Fibroblast of pulmonary artery (primary cell): ENCODE data around the gene ARHGAP40.

ENCODE experiments used
- DNase-seq: peaks from one replicate; pipeline ENCODE4 v3.0.0-alpha.2; 2010; ENCODE audit warnings: low read depth
- H3K4me3 ChIP-seq: replicated peaks from 2 replicates; pipeline ENCODE4 v1.5.1; 2011; ENCODE audit warnings: low read depth, mild to moderate bottlenecking, control low read depth, low read length, moderate library complexity
- TF ChIP-seq, protein P1 (sequence below): IDR thresholded peaks from 2 replicates; pipeline ENCODE4 v1.5.1; 2011; ENCODE audit warnings: mild to moderate bottlenecking, control low read depth, low read length, inconsistent platforms; ENCODE audit errors: missing control alignments

ARHGAP40 gene

DNA sequence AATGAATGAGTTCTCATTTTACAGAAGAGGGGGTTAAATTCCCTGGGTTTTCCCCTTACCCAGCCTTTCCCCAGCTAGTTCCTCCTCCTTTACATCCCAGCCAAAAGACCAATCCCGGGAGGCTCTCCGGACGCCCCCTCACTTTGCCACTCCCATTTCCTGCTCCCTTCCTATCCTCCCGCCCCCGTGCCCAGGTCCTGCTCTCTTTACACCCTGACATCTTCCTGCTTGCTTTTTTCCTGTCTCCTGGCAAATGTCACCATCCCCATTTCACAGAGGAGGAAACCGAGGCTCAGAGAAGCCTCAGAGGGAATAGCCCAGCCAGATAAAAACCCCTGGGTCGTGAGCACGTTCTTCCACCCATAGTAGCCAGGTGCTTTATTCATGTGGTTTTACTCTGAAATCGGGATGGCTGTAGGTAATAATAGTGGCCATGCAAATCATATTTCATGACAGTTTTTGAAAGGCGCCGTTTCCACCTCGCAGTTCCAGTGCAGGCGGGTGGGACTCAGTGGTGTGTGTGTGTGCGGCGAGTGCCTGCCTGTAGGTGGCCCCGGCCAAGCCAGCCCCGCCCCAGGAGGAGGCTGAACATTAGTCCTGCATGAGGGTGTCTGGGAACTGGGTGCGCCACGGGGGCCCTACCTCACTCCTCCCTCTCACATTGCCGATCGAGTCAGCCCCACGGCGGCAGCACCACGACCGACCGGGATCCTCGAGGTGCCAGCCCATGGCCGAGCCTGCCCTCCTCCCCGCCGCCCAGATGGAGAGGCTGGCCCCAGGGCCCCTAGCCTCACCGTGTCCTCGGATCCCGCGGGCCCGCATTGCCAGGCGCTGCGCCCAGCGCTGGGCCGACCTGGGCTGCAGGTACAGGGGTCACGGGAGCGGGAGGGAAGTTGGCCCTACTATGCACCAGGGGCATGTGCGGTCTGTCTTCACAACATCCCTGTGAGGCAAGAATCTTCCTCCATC lies at the start of gene ARHGAP40:
Gene ARHGAP40, plus strand, starts transcription at position 594 of the 969 bp plus-strand sequence.
- H3K4me3 ChIP-seq, result no peak within 1 kb of the TSS
- TF ChIP-seq, protein P1, sequence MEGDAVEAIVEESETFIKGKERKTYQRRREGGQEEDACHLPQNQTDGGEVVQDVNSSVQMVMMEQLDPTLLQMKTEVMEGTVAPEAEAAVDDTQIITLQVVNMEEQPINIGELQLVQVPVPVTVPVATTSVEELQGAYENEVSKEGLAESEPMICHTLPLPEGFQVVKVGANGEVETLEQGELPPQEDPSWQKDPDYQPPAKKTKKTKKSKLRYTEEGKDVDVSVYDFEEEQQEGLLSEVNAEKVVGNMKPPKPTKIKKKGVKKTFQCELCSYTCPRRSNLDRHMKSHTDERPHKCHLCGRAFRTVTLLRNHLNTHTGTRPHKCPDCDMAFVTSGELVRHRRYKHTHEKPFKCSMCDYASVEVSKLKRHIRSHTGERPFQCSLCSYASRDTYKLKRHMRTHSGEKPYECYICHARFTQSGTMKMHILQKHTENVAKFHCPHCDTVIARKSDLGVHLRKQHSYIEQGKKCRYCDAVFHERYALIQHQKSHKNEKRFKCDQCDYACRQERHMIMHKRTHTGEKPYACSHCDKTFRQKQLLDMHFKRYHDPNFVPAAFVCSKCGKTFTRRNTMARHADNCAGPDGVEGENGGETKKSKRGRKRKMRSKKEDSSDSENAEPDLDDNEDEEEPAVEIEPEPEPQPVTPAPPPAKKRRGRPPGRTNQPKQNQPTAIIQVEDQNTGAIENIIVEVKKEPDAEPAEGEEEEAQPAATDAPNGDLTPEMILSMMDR, result peak; percentile 14
- no peak for DNase-seq

DNA sequence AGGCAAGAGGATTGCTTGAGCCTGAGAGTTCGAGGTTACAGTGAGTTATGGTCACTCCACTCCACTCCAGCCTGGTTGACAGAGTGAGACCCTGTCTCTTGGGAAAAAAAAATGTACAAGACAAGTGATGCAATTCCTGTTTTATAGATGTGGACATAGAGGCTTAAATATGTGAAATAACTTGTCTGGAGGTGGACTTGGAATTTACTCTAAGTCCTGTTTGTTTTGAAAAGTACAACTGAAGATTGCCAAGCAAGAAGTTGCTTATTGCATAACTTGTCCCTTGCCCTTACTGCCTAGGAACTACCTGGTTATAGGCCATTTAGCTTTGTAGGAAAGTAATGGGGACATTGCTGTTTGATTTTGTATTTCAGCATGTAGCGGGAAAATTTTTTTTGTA lies 46.6 kb upstream of the ARHGAP40 start:
- DNase-seq, result peak; percentile 24
- TF ChIP-seq, protein P1, result no peak

DNA sequence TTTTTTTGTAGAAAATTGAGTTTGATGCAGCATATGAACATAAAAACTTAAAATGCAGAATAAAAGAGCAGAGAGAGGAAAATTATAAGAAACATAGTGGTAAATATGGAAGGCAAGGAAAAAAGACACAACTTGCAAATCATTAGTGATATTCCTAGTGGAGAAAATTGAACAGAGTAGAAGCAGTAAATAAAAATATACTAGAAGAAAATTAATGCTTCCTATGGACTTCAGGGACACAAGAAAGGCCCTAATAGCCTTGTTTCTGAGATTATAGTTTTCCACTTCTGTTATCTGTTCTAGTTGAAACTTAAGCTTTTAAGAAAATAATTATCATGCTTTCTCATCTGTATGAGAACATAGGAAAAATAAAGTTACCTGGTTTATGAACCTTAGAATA lies 46.2 kb upstream of the ARHGAP40 start:
- no peak for DNase-seq
- TF ChIP-seq, protein P1, result no peak
- H3K4me3 ChIP-seq, result no peak overlapping the region

More for the DNA sequence above, 46.6 kb upstream of the ARHGAP40 start:
- no peak overlapping the region for H3K4me3 ChIP-seq

DNA sequence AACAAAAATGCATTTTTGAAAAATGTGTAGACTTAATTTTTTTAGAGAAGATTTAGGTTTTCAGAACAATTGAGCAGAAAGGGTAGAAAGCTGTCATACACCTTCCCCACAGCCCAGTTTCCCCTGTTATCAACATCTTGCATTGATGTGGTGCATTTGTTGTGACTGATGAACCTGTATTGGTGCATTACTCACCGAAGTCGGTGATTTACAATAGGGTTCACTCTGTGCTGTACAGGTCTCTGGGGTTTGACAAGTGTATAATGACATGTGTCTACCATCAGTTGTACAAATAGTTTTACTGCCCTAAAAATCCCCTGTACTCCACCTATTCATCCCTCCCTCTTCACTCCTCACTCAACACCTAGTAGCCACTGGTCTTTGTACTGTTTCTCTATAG lies 44.4 kb upstream of the ARHGAP40 start:
- H3K4me3 ChIP-seq, result no peak overlapping the region
- DNase-seq, result no peak
- TF ChIP-seq, protein P1, result no peak

DNA sequence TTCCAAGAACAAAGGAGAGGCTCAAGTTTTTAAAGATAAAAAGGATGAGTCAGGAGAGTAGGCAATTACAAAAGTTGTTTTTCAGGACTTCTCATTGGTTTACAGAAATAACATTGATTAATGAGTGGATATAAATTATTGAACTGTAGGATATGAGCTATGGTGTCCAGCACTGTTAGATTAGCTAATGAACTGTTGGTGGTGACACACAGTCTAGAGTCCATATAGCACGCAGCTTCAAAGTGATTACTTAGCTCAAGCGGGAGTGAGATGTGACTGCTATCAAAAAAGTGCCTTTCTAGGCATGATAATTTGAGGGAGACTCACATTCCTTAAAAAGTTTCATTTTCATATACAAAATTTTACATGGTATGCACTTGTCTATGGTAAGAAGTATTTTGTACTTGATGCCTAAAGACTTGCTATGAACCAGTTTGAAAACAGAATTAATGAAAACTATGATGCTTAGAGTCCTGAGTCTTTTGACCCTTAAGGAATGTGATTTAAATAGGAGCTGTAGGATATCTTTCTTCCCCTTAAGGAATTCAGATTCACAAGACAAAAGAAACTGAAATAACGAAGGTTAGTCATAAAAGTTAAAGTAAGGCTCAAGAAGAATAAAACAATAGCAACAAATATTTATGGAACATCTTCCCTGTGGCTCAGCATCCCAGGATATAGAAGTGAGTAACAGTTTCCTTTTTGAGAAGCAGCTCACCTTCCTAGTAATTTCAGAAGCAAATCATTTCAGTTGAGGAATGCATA lies 42.8 kb upstream of the ARHGAP40 start:
- no peak overlapping the region for H3K4me3 ChIP-seq
- no peak for DNase-seq
- TF ChIP-seq, protein P1, result no peak

DNA sequence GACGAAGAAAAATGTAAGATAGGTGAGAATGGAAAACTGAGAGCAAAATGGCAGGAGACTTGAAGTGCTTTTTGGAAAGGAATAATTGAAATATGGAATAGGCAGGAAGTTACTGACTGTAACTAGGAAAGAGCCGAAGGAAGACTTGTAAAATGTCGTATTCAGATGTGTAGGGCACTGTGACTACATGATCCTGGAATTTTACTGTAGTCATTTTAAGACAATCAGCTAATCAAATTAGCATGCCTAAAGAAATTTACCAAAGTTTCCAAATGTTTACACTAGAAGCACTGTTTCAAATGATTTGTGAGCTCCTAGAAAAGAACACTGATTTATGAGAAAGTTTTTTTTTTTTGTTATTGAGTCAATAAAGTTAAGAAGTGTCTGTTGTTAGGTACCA lies 41.8 kb upstream of the ARHGAP40 start:
- TF ChIP-seq, protein P1, result no peak
- no peak overlapping the region for H3K4me3 ChIP-seq
- DNase-seq, result no peak
